Activated naive CD8-positive, alpha-beta T cell (primary cell): ENCODE results near the gene SRSF12.
A peak's percentile ranks its signal among the peaks of the same experiment; 100 is the strongest.
"Not testable (repeated sequence)": the region's sequence is repeated elsewhere in the genome, so short reads cannot be mapped to it uniquely, and the experiment has no call there.

Experiments used
- H3K27ac Mint-ChIP-seq: one replicate; pipeline ENCODE4 v1.8.0; 2021; ENCODE audit warnings: mixed read lengths
- H3K27me3 Mint-ChIP-seq: one replicate; pipeline ENCODE4 v1.8.0; 2021; ENCODE audit warnings: mixed read lengths
- H3K36me3 Mint-ChIP-seq: one replicate; pipeline ENCODE4 v1.8.0; 2021; ENCODE audit warnings: mixed read lengths
- H3K4me1 Mint-ChIP-seq: one replicate; pipeline ENCODE4 v1.8.0; 2021; ENCODE audit warnings: low read depth, mixed read lengths
- H3K4me3 Mint-ChIP-seq: one replicate; pipeline ENCODE4 v1.8.0; 2021; ENCODE audit warnings: mild to moderate bottlenecking, mixed read lengths
- H3K9me3 Mint-ChIP-seq: one replicate; pipeline ENCODE4 v1.8.0; 2021; ENCODE audit warnings: low read depth, mixed read lengths

Gene SRSF12

DNA sequence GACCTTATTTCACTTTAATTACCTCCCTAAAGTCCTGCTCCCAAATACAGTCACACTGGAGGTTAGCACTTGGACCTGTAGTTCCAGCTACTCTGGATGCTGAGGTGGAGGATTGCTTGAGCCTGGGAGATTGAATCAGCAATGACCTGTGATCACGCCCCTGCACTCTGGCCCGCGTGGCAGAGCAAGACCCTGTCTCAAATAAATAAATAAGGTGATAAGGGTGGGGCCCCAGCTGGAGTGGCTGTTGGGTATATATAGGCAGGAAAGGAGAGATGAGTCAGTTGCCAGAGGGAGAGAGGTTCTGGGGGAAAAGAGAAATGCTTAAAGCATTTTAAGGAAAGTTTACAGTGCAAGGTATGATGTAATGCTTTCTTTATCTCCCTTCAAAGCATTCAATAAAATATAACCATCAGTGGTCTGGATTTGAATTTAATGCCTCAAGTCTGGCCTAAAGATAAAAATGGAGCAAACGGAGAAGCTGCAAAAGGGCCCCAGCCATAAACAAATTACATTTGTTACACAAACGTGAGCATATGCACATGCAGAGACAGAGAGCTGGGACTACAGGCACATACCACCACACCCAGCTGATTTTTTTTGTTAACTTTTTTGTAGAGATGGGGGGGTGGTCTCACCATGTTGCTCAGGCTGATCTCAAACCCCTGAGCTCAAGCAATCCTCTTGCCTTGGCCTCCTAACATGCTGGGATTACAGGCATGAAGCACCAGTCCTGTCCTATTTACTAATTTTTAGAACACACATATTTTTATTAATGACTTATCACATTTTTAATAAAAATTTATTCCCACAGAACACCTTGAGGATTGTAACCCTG is 21.9 kb upstream of the SRSF12 start:
- H3K27me3 Mint-ChIP-seq, result no peaks in the 10 kb centered on the region
- H3K9me3 Mint-ChIP-seq, result no peaks in the 10 kb centered on the region
- H3K4me3 Mint-ChIP-seq, result no peak overlapping the region

GRCh38 chr6:89138173-89138572 is 20.3 kb upstream of the SRSF12 start:
- H3K27me3 Mint-ChIP-seq, result no peaks in the 10 kb centered on the region
- H3K27ac Mint-ChIP-seq, result no peak overlapping the region
- H3K36me3 Mint-ChIP-seq, result peaks cover 2% of the 10 kb centered on the region
- H3K4me1 Mint-ChIP-seq, result no peaks in the 10 kb centered on the region
- H3K4me3 Mint-ChIP-seq, result no peak overlapping the region
- no peaks in the 10 kb centered on the region for H3K9me3 Mint-ChIP-seq

More for the DNA sequence above, 21.9 kb upstream of the SRSF12 start:
- peaks cover 2% of the 10 kb centered on the region for H3K36me3 Mint-ChIP-seq
- no peak overlapping the region for H3K27ac Mint-ChIP-seq
- H3K4me1 Mint-ChIP-seq, result peaks cover under 1% of the 10 kb centered on the region

- Mint-ChIP-seq H3K27ac (no peak overlapping the region), H3K36me3 (peaks cover 6% of the 10 kb centered on the region), H3K9me3 (no peaks in the 10 kb centered on the region), H3K4me3 (no peak overlapping the region), H3K4me1 (no peaks in the 10 kb centered on the region), H3K27me3 (no peaks in the 10 kb centered on the region)
Observed at GRCh38 chr6:89134723-89135122, 16.9 kb upstream of the SRSF12 start.

DNA sequence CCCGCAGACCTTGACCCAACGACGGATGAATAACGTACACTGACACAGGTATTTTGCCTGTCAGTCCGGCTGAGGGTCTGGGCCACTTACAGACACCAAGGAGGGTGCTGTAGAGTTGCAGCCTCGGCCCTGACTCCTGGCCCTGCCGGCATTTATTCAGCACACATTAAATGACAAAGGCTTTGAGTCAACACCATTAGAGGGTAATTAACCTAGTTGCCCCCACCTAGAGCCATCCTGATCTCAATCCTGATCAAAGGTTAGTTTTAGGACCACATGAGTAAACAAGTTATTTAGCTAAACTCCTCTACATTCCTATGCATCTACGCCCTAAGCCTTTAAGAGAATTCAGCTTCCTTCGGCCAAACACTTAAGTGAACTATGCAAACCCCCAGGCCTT is 16.1 kb upstream of the SRSF12 start:
- H3K4me1 Mint-ChIP-seq, result no peaks in the 10 kb centered on the region
- no peaks in the 10 kb centered on the region for H3K9me3 Mint-ChIP-seq
- no peak overlapping the region for H3K27ac Mint-ChIP-seq
- H3K36me3 Mint-ChIP-seq, result peaks cover 6% of the 10 kb centered on the region
- H3K27me3 Mint-ChIP-seq, result no peaks in the 10 kb centered on the region
- H3K4me3 Mint-ChIP-seq, result no peak overlapping the region

DNA sequence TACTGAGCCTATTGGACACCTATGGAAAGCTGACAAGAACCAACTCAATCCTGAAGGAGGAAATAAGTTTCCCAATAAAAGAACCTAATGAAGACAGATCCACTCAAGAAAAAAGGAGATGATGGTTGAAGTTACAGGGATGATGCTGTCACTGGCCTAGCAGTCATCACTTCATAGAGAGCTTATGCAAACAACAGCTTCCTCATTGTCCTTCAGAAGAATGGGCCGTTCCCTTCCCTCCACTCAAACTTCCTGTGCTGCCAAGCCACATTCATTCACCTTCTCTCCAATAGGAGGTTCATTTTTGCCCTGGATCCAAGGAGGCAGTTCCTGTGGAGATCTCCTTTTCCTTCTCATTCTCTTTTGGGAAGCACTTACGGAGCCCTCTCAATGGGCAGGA is 14.2 kb upstream of the SRSF12 start:
- H3K27ac Mint-ChIP-seq, result no peak overlapping the region
- H3K36me3 Mint-ChIP-seq, result peaks cover 6% of the 10 kb centered on the region
- H3K4me3 Mint-ChIP-seq, result no peak overlapping the region
- no peaks in the 10 kb centered on the region for H3K27me3 Mint-ChIP-seq
- peaks cover 6% of the 10 kb centered on the region for H3K9me3 Mint-ChIP-seq
- H3K4me1 Mint-ChIP-seq, result no peaks in the 10 kb centered on the region

GRCh38 chr6:89131599-89131998 is 13.7 kb upstream of the SRSF12 start:
- Mint-ChIP-seq H3K4me1 (no peaks in the 10 kb centered on the region), H3K27me3 (no peaks in the 10 kb centered on the region), H3K36me3 (peaks cover 6% of the 10 kb centered on the region), H3K27ac (no peak overlapping the region), H3K9me3 (peaks cover 6% of the 10 kb centered on the region), H3K4me3 (no peak overlapping the region)

DNA sequence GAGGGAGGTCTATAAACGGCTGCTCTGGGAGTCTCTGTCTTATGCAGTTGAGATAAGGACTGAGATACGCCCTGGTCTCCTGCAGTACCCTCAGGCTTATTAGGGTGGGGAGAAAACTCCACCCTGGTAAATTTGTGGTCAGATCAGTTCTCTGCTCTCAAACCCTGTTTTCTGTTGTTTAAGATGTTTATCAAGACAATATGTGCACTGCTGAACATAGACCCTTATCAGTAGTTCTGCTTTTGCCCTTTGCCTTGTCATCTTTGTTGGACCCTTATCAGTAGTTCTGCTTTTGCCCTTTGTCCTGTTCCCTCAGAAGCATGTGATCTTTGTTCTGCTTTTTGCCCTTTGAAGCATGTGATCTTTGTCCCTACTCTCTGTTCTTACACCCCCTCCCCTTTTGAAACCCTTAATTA is 10.4 kb upstream of the SRSF12 start:
- not testable (repeated sequence) for H3K36me3 Mint-ChIP-seq, H3K27ac Mint-ChIP-seq, H3K27me3 Mint-ChIP-seq, H3K9me3 Mint-ChIP-seq, H3K4me3 Mint-ChIP-seq, H3K4me1 Mint-ChIP-seq

DNA sequence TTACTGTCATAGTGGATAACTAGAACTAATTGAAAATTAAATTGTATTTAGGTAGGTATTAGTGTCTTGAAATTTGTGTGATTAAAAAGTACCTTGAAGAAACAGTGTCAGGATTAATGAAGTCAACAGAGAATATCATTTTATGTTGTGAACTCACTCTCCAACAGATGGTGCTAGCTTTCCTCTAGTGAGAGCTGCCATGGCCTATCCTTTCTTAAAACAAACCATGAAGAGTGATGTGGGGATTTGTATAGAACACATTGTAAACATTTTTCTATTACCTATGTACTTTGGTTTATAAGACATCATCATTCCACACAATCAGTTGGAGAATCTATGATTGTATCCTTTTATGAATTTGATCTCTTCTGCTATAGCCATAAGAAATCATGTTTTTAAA is 4.8 kb upstream of the SRSF12 start:
- Mint-ChIP-seq H3K27ac (no peak overlapping the region), H3K4me3 (no peak overlapping the region), H3K36me3 (peaks cover 2% of the 10 kb centered on the region), H3K9me3 (no peaks in the 10 kb centered on the region), H3K27me3 (peaks cover 2% of the 10 kb centered on the region), H3K4me1 (peaks cover 5% of the 10 kb centered on the region)

DNA sequence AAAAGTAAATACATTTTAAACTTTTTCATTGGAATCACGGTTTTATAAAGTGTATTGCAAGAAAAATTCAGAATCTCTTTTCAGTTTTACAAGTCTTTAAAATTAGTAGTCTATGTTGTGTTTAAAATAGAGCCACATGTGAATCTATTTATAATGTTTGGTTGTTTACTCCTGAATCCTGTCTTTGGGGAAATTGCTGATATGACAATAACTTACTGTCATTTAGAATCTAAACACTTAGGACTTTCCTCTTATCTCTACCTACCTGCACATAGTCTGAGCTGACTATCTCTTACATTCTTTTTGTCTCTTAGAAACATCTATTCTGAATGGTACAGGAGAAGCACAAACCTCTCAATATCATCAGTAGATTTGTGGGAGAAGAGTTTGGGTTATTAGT is 4.1 kb upstream of the SRSF12 start:
- peaks cover 2% of the 10 kb centered on the region for H3K36me3 Mint-ChIP-seq
- H3K4me3 Mint-ChIP-seq, result no peak overlapping the region
- H3K9me3 Mint-ChIP-seq, result no peaks in the 10 kb centered on the region
- H3K4me1 Mint-ChIP-seq, result peaks cover 8% of the 10 kb centered on the region
- H3K27me3 Mint-ChIP-seq, result peaks cover 4% of the 10 kb centered on the region
- no peak overlapping the region for H3K27ac Mint-ChIP-seq

- Mint-ChIP-seq H3K9me3 (no peaks in the 10 kb centered on the region), H3K27me3 (peaks cover 9% of the 10 kb centered on the region), H3K36me3 (peaks cover 2% of the 10 kb centered on the region)
Observed at GRCh38 chr6:89120371-89120770, 2.5 kb upstream of the SRSF12 start.

GRCh38 chr6:89118931-89119330 is 1.1 kb upstream of the SRSF12 start:
- peak overlapping the region; percentile 5 for H3K27ac Mint-ChIP-seq
- H3K4me1 Mint-ChIP-seq, result peaks cover 11% of the 10 kb centered on the region
- no peaks in the 10 kb centered on the region for H3K36me3 Mint-ChIP-seq
- H3K9me3 Mint-ChIP-seq, result no peaks in the 10 kb centered on the region
- peak overlapping the region; percentile 81 for H3K4me3 Mint-ChIP-seq
- H3K27me3 Mint-ChIP-seq, result peaks cover 10% of the 10 kb centered on the region

More at GRCh38 chr6:89120371-89120770, 2.5 kb upstream of the SRSF12 start:
- H3K27ac Mint-ChIP-seq, result no peak overlapping the region
- peaks cover 11% of the 10 kb centered on the region for H3K4me1 Mint-ChIP-seq
- no peak overlapping the region for H3K4me3 Mint-ChIP-seq

DNA sequence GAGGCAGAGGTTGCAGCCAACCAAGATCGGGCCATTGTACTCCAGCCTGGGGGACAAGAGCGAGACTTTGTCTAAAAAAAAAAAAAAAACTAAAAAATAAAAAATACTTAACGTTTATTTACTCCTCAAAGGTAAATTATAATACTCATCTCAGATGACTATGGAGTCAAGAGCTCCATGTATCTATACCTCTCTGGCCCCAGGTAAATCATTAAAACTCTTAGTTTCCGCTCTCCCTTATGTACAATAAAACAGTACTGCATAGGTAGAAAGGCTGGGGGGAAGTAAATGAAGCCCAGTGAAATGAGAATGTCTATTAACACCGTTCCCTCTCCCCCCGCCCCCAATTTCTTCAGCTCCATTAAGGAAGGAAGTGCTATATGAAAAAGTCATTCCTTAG is 1.2 kb downstream of the SRSF12 start:
- Mint-ChIP-seq H3K27ac (peak overlapping the region; percentile 12), H3K36me3 (no peaks in the 10 kb centered on the region), H3K4me1 (peaks cover 11% of the 10 kb centered on the region), H3K4me3 (peak overlapping the region; percentile 83), H3K27me3 (peaks cover 10% of the 10 kb centered on the region), H3K9me3 (no peaks in the 10 kb centered on the region)

DNA sequence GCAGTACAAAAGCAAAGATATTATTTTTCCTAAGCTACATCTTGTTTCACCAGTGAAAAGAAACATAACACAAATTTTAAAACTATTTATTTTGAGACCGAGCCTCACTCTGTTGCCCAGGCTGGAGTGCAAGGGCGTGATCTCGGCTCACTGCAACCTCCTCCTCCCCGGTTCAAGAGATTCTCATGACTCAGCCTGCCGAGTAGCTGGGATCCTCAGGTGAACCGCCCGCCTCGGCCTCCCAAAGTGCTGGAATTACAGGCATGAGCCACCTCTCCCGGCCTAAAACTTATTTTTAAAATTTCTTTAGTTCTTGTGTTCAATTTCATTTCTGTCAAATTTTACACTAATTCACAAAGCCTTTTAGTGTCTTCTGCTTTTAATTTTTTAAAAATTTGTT is 5.9 kb downstream of the SRSF12 start:
- no peak overlapping the region for H3K27ac Mint-ChIP-seq
- H3K4me1 Mint-ChIP-seq, result peaks cover 2% of the 10 kb centered on the region
- no peak overlapping the region for H3K4me3 Mint-ChIP-seq
- H3K27me3 Mint-ChIP-seq, result peaks cover 6% of the 10 kb centered on the region
- no peaks in the 10 kb centered on the region for H3K36me3 Mint-ChIP-seq
- no peaks in the 10 kb centered on the region for H3K9me3 Mint-ChIP-seq

DNA sequence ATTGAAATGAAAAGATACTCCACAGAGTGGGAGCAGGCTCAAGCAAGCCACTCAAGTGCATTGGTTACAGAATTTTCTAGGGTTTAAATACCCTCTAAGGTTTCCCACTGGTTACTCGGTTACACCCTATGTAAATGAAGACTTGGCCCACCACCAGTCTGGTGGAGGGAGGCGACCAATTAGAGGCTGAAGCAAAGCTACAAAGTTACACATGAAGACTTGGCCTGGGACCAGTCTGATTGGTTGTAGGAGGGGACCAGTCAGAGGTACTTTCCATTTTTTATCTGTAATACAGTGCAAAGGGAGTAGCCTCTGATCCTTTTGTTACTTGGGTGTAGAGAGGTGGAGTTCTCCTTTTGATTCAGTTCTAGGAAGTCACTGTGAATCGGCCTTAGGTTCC is 7.6 kb downstream of the SRSF12 start:
- Mint-ChIP-seq H3K4me1 (no peaks in the 10 kb centered on the region), H3K27me3 (peaks cover 1% of the 10 kb centered on the region), H3K9me3 (no peaks in the 10 kb centered on the region), H3K4me3 (no peak overlapping the region), H3K36me3 (peaks cover 2% of the 10 kb centered on the region), H3K27ac (no peak overlapping the region)

DNA sequence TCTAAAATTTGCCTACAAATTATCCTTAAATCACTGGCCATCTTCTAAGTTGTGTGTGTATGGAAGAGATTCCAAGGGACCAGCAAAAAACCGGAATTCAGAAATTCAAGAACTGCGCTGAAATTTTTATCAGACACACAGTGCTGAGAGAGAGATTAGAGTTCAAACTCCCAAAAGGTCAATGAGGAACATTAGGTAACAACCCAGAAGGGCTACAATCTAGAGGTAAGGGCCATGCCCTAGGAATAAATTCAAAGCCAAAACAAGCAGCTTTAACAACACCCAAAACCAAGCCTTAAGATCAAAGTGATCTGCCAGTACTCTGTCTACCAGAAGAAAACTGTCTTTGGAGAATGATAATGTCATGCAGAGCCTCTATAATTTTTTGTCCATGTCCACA is 17.8 kb downstream of the SRSF12 start:
- Mint-ChIP-seq H3K27me3 (no peaks in the 10 kb centered on the region), H3K36me3 (peaks cover 6% of the 10 kb centered on the region), H3K27ac (no peak overlapping the region), H3K9me3 (no peaks in the 10 kb centered on the region), H3K4me1 (no peaks in the 10 kb centered on the region), H3K4me3 (no peak overlapping the region)

- Mint-ChIP-seq H3K4me3 (no peak overlapping the region), H3K27ac (no peak overlapping the region), H3K4me1 (no peaks in the 10 kb centered on the region), H3K27me3 (no peaks in the 10 kb centered on the region), H3K9me3 (no peaks in the 10 kb centered on the region), H3K36me3 (peaks cover 5% of the 10 kb centered on the region)
Observed at GRCh38 chr6:89098461-89098860, 19.4 kb downstream of the SRSF12 start.
